HepG2 (cell line): Measurements from ENCODE around the gene PIP4K2C. TPM values are rescaled to one million over a fixed set of nuclear protein-coding genes. Genes with fewer than 3 reads are reported as not detected.

Experiments
- ATAC-seq: fragments of 200-7000 bp; cut with Tn5 transposase; 3 replicates; pipeline ENCODE4 v1.9.1; 2020; ENCODE audit warnings: mild to moderate bottlenecking, moderate library complexity
- BruUV-seq: library from RNA; stranded (reverse); fragments of 400-500 nt; replicated peaks from 2 replicates; lab custom pipeline; 2021; lab: Mats Ljungman, UMichigan
- CTCF ChIA-PET: fragments of 300-600 bp; formaldehyde crosslinking; extraction: SDS; loops from one replicate; lab custom pipeline; 2021; ENCODE audit warnings: low total read pairs, inconsistent platforms, low intra/inter-chr PET ratio; lab: Yijun Ruan, JAX
- POLR2A ChIA-PET: fragments of 350-600 bp; sonication (Branson Sonifier 250); formaldehyde crosslinking; loops from one replicate; lab custom pipeline; 2020; ENCODE audit warnings: antibody characterized with exemption, inconsistent platforms; lab: Yijun Ruan, JAX
- DNase-seq: peaks from one replicate; pipeline ENCODE4 v3.0.0-alpha.2; 2015; ENCODE audit warnings: low spot score
- FAIRE-seq: peaks from 3 replicates; lab custom pipeline; 2011; peaks lifted over from hg19 to GRCh38; lab: Jason Lieb, UNC
- H2AFZ ChIP-seq: one replicate; pipeline ENCODE4 v1.6.1; 2011; ENCODE audit warnings: low read length, inconsistent platforms
- H3K27ac ChIP-seq: fragments of 300-600 bp; 3 replicates; pipeline ENCODE4 v1.8.0; 2011; ENCODE audit warnings: mixed run types, mild to moderate bottlenecking, mixed read lengths, low read length, inconsistent platforms; ENCODE audit not compliant: insufficient read depth; ENCODE audit errors: extremely low read length
- H3K27me3 ChIP-seq, 2 experiments: fragments of 200-600 bp in 1 of 2; 2 replicates in 1 of 2; 3 replicates in 1 of 2; pipeline versions ENCODE4 v1.6.0 to v1.8.0; 2011; ENCODE audit warnings: low read length in 2 of 2, mild to moderate bottlenecking in 2 of 2, moderate library complexity in 2 of 2, inconsistent platforms in 1 of 2; ENCODE audit not compliant: insufficient read depth in 2 of 2, control insufficient read depth in 1 of 2
- H3K36me3 ChIP-seq, 2 experiments: fragments of 200-600 bp in 1 of 2; replicated peaks in 1 of 2; 2 replicates in 1 of 2; 3 replicates in 1 of 2; pipeline versions ENCODE4 v1.5.1 to v1.8.0; 2011; ENCODE audit warnings: low read length in 2 of 2, inconsistent platforms in 1 of 2; ENCODE audit not compliant: insufficient read depth in 2 of 2, control insufficient read depth in 1 of 2
- H3K4me1 ChIP-seq: 2 replicates; pipeline ENCODE4 v1.5.1; 2012; ENCODE audit warnings: low read length, inconsistent platforms; ENCODE audit not compliant: insufficient read depth
- H3K4me2 ChIP-seq: 2 replicates; pipeline ENCODE4 v1.6.0; 2011; ENCODE audit warnings: low read depth, low read length, inconsistent platforms
- H3K4me3 ChIP-seq, 3 experiments: fragments of 200-600 bp in 1 of 3; sonication (generic), shearing (Covaris generic) in 1 of 3; replicated peaks in 1 of 3; 2 replicates each; pipeline ENCODE4 v1.5.1; 2011 to 2016; ENCODE audit warnings: low read length in 3 of 3, inconsistent platforms in 2 of 3, low read depth in 2 of 3, mild to moderate bottlenecking in 2 of 3, control low read depth in 1 of 3, mixed read lengths in 1 of 3; ENCODE audit not compliant: insufficient read depth in 1 of 3
- H3K79me2 ChIP-seq: one replicate; pipeline ENCODE4 v1.6.1; 2011; ENCODE audit warnings: low read length, inconsistent platforms; ENCODE audit not compliant: insufficient read depth
- H3K9ac ChIP-seq: 2 replicates; pipeline ENCODE4 v1.6.0; 2011; ENCODE audit warnings: mild to moderate bottlenecking, low read depth, low read length, inconsistent platforms; ENCODE audit not compliant: insufficient read depth
- H3K9me3 ChIP-seq: 2 replicates; pipeline ENCODE4 v1.5.1; 2012; ENCODE audit warnings: mild to moderate bottlenecking, low read length
- H4K20me1 ChIP-seq: 2 replicates; pipeline ENCODE4 v1.6.0; 2011; ENCODE audit warnings: inconsistent platforms, mild to moderate bottlenecking, low read length, moderate library complexity; ENCODE audit not compliant: insufficient read depth
- FOXA3 ChIP-seq: IDR thresholded peaks from 2 replicates; pipeline ENCODE4 v1.6.1; 2016; ENCODE audit warnings: missing genetic modification reagents, missing compliant biosample characterization
- FOXC1 ChIP-seq: sonication (generic); formaldehyde crosslinking; IDR thresholded peaks from 2 replicates; pipeline ENCODE4 v1.8.0; 2022; ENCODE audit warnings: mild to moderate bottlenecking, missing genetic modification reagents, borderline replicate concordance
- ISL2 ChIP-seq: sonication (generic); formaldehyde crosslinking; IDR thresholded peaks from 2 replicates; pipeline ENCODE4 v1.5.0; 2020; ENCODE audit warnings: missing genetic modification reagents
- MXD3 ChIP-seq: IDR thresholded peaks from 2 replicates; pipeline ENCODE4 v1.6.1; 2016; ENCODE audit warnings: mild to moderate bottlenecking, missing biosample characterization, missing genetic modification reagents
- ZBTB1 ChIP-seq: sonication (generic); formaldehyde crosslinking; IDR thresholded peaks from 2 replicates; pipeline ENCODE4 v1.4.0; 2020; ENCODE audit warnings: missing genetic modification reagents, borderline replicate concordance
- ZBTB3 ChIP-seq: sonication (generic); formaldehyde crosslinking; IDR thresholded peaks from 2 replicates; pipeline ENCODE4 v1.4.0; 2020; ENCODE audit warnings: low read depth, mild to moderate bottlenecking, moderate library complexity, missing genetic modification reagents, borderline replicate concordance
- ZKSCAN1 ChIP-seq: fragments of 150-350 bp; IDR thresholded peaks from 2 replicates; pipeline ENCODE4 v1.6.1; 2014; ENCODE audit warnings: low read length
- ZNF17 ChIP-seq: sonication (generic); formaldehyde crosslinking; IDR thresholded peaks from 2 replicates; pipeline ENCODE4 v1.5.0; 2020; ENCODE audit warnings: mild to moderate bottlenecking, missing genetic modification reagents
- ZNF18 ChIP-seq: sonication (generic); formaldehyde crosslinking; IDR thresholded peaks from 2 replicates; pipeline ENCODE4 v1.8.0; 2022; ENCODE audit warnings: mild to moderate bottlenecking, missing genetic modification reagents; ENCODE audit not compliant: insufficient replicate concordance
- ZNF256 ChIP-seq: sonication (generic); formaldehyde crosslinking; conservative IDR thresholded peaks from 2 replicates; pipeline ENCODE4 v1.4.0; 2020; ENCODE audit warnings: missing genetic modification reagents
- ZNF501 ChIP-seq: sonication (generic); formaldehyde crosslinking; IDR thresholded peaks from 2 replicates; pipeline ENCODE4 v1.5.1; 2020; ENCODE audit warnings: mild to moderate bottlenecking, moderate library complexity, missing genetic modification reagents
- ZNF512B ChIP-seq: sonication (generic); formaldehyde crosslinking; IDR thresholded peaks from 2 replicates; pipeline ENCODE4 v1.5.1; 2020; ENCODE audit warnings: missing genetic modification reagents, mild to moderate bottlenecking, borderline replicate concordance
- ZNF800 ChIP-seq: sonication (generic); formaldehyde crosslinking; IDR thresholded peaks from 2 replicates; pipeline ENCODE4 v1.4.0; 2020; ENCODE audit warnings: missing genetic modification reagents
- ZNF891 ChIP-seq: sonication (generic); formaldehyde crosslinking; IDR thresholded peaks from 2 replicates; pipeline ENCODE4 v1.5.0; 2020; ENCODE audit warnings: mild to moderate bottlenecking, missing genetic modification reagents
- WGBS: methylation state at CpG from one replicate; pipeline ENCODE4 v1.1.6; 2017; ENCODE audit warnings: low lambda C conversion rate; 5-methylcytosine and 5-hydroxymethylcytosine counted together
- in situ Hi-C: cut with HindIII; loops from 2 replicates; pipeline ENCODE4 v1.10.0; 2017; ENCODE audit warnings: low pct_unique_long_range_greater_than_20kb; ENCODE audit not compliant: extremely low pct_ligation_motif_present
- intact Hi-C: fragments of 100-400 bp; cut with micrococcal nuclease; formaldehyde crosslinking; loops from one replicate; pipeline ENCODE4 v1.10.0; 2022; ENCODE audit not compliant: unreplicated experiment
- polyA plus RNA-seq, 8 experiments: library from polyadenylated mRNA; depleted of rRNA in 3 of 8; stranded (reverse) in 7 of 8; unstranded in 1 of 8; fragments of >200 nt; fragmentation: Illumina TruSeq in 4 of 8; extraction: Trizol in 4 of 8; gene quantifications; 2 replicates each; pipeline versions ENCODE4 v1.2.1 to v1.2.3, GENCODE V29; 2011 to 2016; ENCODE audit warnings: low read depth in 4 of 8, missing spikeins in 1 of 8, mixed read lengths in 1 of 8; ENCODE audit not compliant: insufficient read depth in 1 of 8
- total RNA-seq, 5 experiments: library from RNA; depleted of rRNA; stranded (reverse); fragments of >200 nt; fragmentation: Illumina TruSeq; extraction: Trizol; gene quantifications; 2 replicates each; pipeline ENCODE4 v1.2.3, GENCODE V29; 2016; ENCODE audit warnings: low read depth in 1 of 5

The PIP4K2C gene
- total and polyA plus RNA-seq, 2 of the 13 experiments (the other 11 are each of a cell fraction or from before 2014, with no cell fraction given), result 23.3 to 26.4 TPM

- Histone ChIP-seq H3K4me1 (peaks cover 47% of the 10 kb centered on the region), H3K27me3 (peaks cover 16 to 50% of the 10 kb centered on the region in 2 experiments), H3K4me3 (peak overlapping the region; percentile 31 to 70 (median 37)), H3K79me2 (no peaks in the 10 kb centered on the region), H3K4me2 (peak overlapping the region; percentile 85), H3K27ac (no peak overlapping the region), H4K20me1 (no peaks in the 10 kb centered on the region), H3K9ac (no peak overlapping the region), H2AFZ (no peak overlapping the region), H3K9me3 (no peaks in the 10 kb centered on the region), H3K36me3 (no peaks in the 10 kb centered on the region)
- CTCF ChIA-PET, result interaction anchor here (1.2 to 4.2 kb wide), 3 partner anchors 38 to 130 kb away, joined by 3 to 53 read pairs (median 4); no protein-coding TSS in a partner anchor
- in situ Hi-C loops (loop anchor here (5.0 kb wide), 1 partner anchor 39 kb away; no protein-coding TSS in a partner anchor), intact Hi-C loops (loop anchor here (1.0 to 5.0 kb wide), 2 partner anchors 38 to 99 kb away; partner anchors contain the start of genes DDIT3 and MBD6)
- POLR2A ChIA-PET, result interaction anchor here (1.2 to 2.7 kb wide), 3 partner anchors 11 to 102 kb away, joined by 8 to 19 read pairs (median 14); partner anchors contain the start of genes ARHGEF25 and DDIT3
- DNase-seq, result no peak
- BruUV-seq, result no TSS peak
- ATAC-seq, result peak; percentile 80
- WGBS, result 2% methylated on average over 26 of the region's 49 CpGs
- no peak for FAIRE-seq
- TF ChIP-seq FOXC1 (CRISPR knock-in tag), result 0 out of 2 replicates have a peak, but pooled peaks have one; percentile 60
- no peak for TF ChIP-seq ZNF18 (CRISPR knock-in tag)
- no peak for TF ChIP-seq ZBTB1 (CRISPR knock-in tag)
- peak; percentile 33; the same call in 1 of the 2 replicates for TF ChIP-seq ZNF891 (CRISPR knock-in tag)
- TF ChIP-seq ZNF800 (CRISPR knock-in tag), result peak; percentile 88
- TF ChIP-seq ZNF256 (CRISPR knock-in tag), result no peak
- TF ChIP-seq ZKSCAN1, result no peak
- TF ChIP-seq ZBTB3, result no peak
- peak; percentile 19; the same call in 1 of the 2 replicates for TF ChIP-seq MXD3
- peak; percentile 53; the same call in 1 of the 2 replicates for TF ChIP-seq ZNF512B (CRISPR knock-in tag)
- no peak for TF ChIP-seq ZNF17 (CRISPR knock-in tag)
- 0 out of 2 replicates have a peak, but pooled peaks have one; percentile 26 for TF ChIP-seq ISL2 (CRISPR knock-in tag)
- TF ChIP-seq FOXA3 (CRISPR knock-in tag), result no peak
- 0 out of 2 replicates have a peak, but pooled peaks have one; percentile 36 for TF ChIP-seq ZNF501 (CRISPR knock-in tag)
These were observed 30.7 kb downstream of the PIP4K2C start for GRCh38 chr12:57621497-57622292.
